Midbrain (tissue), 1 donor: ENCODE results near the gene MTHFSD.
"Not testable (repeated sequence)": the region's sequence is repeated elsewhere in the genome, so short reads cannot be mapped to it uniquely, and the experiment has no call there.

Source experiments
- DNase-seq: peaks from one replicate; lab custom pipeline; 2025; lab: John Stamatoyannopoulos, UW

Gene MTHFSD

GRCh38 chr16:86554917-86555703 is at the start of gene MTHFSD:
Gene MTHFSD, minus strand, starts transcription at chr16:86555235. Its CDS starts 51 bp downstream, at chr16:86555184.
- DNase-seq: peak; percentile 93

DNA sequence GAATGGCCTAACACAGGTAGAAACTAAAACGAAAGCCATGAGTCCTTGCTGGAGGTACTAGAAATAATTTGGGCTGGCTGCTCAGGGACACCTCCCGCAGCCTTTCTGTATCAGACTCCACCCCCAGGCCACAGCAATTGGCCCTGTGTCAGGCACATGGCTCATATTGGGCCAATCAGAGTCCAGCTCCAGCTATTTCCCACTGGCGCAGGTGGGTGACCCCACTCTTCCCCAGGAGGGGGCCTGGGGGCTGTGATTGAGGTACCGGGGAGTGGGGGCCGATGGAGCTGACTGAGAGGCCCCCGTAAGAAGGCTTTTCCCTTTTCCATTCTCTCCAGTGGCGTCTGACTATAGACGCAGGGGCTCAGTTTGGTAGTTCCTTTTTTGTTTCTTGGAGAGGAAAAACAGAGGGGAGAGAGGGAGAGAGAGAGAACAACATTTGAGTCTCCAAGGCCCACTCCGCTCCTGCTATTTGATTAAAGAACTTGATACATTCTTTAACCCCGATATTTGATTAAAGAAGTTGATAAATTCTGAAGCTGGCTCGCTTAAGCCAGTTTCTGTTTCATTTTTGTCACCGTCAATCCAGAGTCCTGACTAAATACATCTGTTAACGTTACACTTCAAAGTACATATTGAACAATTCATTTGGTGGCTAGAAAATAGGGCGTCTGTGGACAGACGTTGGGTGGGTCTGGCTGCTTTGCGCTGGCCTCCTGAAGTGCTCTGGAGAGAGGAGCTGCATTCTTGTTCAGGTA is 49.6 kb upstream of the MTHFSD start:
- DNase-seq: no peak

DNA sequence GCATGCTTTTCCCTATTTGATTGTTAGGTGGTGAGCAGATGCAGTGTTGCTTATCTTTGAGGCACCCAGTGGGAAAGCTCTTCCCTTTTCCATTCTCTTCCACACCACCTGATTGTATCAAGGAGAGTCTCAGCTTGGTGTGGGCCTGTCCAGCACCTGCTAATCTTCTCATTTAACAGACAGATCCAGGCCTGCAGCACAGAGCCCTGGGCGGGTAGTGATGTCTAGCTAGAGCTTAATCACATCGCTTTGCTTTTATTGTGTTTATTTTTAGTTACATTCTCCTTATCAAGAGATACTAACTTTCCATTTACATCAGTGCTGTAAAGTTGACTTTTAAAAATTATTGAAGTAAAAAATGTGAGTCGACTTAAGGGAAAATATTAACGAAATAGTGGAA is 47.5 kb upstream of the MTHFSD start:
- DNase-seq: no peak

GRCh38 chr16:86601356-86601755 is 46.3 kb upstream of the MTHFSD start:
- no peak for DNase-seq

DNA sequence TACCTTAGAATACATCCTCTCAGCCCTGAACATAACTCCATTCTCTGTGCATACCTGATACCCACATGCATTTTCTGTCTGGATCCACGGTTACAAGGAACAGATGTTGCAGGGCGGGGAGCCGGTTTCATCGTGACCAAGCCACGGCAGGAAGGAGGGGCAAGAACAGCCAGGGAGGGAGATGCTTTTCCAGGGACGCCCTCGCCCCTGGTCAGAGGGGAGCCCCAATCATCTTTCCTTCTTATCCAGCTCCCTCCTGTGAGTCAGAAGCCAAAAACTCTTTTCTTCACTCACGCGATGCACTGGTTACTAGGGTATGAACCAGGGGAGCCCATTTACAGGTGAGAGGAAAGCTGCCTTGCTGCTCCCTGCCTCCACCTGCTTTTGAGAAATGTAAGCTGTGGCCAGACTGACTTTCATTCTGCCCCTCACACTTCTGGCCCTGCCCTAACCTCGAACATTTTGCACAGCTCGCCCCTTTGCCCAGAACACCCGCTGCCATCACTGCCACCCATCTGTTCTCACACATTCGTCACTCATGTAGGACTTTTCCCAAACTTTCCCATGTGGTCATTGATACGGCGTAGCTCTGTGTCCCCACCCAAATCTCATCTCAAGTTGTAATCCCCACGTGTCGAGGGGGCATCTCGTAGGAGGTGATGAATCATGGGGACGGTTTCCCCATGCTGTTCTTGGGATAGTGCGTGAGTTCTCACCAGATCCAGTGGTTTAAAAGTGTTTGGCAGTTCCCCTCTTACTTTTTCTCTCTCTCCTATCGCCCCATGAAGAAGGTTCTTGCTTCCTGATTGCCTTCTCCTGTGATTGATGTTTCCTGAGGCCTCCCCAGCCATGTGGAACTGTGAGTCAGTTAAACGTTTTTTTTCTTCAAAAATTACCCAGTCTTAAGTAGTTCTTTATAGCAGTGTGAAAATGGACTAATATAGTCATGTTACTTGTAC is 43.9 kb upstream of the MTHFSD start:
- DNase-seq: no peak

GRCh38 chr16:86597880-86598606 is 43.0 kb upstream of the MTHFSD start:
- DNase-seq: no peak

DNA sequence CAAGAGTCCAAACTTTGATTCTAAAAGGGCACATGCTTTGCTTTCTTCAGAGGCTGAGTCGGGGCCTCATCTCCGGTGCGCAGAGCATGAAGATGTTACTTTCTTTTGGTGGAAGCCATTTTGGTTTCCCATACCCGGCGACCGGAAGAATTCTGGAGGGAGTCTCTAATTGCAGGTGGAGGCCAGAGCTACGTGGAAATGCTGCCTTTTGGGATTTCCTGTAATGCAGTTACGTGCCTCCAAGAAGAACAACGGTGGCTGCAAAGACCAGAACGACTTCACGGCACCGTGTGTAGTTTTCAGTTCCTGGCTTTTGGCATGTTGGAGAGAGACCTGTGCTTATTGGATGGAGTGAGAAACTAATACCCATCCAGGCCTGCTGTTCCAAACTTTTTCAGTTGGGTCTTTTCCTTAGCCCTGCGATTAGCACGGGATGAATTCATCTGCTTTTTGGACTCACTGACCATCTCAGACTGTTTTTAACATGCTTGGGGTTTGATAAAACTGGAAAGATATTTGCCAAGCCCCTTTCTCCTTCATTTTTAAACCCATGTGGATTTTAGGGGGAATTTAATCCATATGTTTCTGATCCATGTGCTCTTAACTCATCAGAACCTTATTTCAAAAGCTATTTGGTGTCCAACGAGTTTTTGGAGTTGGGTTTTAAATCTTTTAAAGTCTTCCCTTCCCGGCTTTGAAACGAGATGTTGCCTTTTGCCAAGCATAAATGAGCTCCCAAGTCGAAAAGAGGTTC is 42.3 kb upstream of the MTHFSD start:
- no peak for DNase-seq

- no peak for DNase-seq
These were observed 41.1 kb upstream of the MTHFSD start for GRCh38 chr16:86595983-86596605.

DNA sequence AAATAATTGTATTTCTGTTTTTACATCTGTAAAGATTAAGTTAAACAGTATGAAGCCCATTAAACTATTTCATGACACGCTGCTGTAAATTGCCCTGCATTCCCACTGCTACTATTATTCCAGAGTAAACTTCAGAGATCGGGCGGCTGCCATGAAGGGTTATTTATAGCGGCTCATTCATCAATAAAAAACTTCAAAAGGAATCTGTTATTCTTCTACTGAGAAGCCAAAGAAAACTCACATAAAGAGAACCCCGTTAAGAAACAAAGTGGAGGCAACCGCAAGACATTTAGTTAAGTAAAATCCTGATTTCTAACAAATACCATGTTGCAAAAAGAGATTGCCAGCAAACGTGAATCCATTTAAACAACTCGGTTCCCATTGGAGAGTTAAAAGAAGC is 39.7 kb upstream of the MTHFSD start:
- DNase-seq: no peak

DNA sequence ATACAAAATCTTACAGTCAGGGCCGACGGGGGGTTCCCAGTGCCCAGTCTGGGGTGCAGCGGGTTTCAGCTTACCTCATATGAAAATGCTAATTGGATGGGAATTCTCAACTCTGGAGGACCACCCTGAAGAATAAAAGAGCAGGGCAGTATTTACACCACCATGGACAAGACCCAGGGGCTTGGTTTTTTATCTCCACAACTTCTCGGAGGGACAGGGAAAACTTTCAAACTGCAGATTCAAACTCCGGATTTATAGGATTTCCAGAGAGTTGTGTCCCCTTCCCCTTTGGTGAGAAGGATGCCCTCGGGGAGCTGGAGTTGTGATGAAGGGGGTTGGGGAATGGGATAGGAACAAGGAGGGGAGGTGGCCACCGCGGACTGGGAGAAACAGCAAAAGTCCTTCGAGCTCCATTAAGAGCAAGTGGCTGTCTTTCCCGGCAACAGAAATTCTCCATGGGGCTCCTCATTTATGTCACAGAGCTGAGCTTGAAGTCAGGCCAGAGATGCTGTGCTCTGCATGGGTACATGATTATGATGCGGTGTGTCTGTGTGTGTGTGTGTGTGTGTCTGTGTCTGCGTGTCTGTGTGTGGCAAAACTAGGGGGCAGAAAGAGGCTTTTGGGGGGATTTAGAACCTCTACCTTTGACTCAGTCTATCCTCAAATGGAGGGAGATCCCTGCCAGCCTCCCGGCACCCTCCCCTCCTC is 39.0 kb upstream of the MTHFSD start:
- no peak for DNase-seq

DNA sequence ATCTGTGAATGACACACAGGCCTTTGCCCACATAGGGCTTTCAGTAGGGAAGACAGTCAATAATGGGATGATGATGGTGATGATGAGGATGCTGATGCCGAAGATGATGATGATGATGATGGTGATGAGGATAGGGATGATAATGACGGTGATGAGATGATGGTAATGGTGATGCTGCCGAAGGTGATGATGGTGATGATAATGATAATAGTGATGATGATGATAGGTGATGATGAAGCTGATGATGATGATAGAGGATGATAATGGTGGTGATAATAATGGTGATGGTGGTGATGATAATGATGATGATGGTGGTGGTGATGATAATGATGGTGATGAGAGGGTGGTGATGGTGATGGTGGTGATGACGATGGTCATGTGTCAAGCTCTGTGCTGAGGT is 36.2 kb upstream of the MTHFSD start:
- DNase-seq: no peak

GRCh38 chr16:86590501-86591144 is 35.6 kb upstream of the MTHFSD start:
- no peak for DNase-seq

DNA sequence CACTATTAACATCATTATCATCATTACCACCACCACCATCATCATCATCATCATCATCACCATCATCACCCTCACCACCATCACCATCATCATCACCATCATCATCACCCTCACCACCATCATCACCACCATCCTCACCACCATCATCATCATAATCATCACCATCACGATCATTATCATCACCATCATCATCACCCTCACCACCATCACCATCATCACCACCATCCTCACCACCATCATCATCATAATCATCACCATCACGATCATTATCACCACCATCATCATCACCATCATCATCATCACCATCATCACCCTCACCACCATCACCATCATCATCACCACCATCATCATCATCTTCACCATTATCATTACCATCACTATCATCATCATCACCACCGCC is 32.9 kb upstream of the MTHFSD start:
- not testable (repeated sequence) for DNase-seq

GRCh38 chr16:86587487-86587886 is 32.5 kb upstream of the MTHFSD start:
- DNase-seq: no peak

DNA sequence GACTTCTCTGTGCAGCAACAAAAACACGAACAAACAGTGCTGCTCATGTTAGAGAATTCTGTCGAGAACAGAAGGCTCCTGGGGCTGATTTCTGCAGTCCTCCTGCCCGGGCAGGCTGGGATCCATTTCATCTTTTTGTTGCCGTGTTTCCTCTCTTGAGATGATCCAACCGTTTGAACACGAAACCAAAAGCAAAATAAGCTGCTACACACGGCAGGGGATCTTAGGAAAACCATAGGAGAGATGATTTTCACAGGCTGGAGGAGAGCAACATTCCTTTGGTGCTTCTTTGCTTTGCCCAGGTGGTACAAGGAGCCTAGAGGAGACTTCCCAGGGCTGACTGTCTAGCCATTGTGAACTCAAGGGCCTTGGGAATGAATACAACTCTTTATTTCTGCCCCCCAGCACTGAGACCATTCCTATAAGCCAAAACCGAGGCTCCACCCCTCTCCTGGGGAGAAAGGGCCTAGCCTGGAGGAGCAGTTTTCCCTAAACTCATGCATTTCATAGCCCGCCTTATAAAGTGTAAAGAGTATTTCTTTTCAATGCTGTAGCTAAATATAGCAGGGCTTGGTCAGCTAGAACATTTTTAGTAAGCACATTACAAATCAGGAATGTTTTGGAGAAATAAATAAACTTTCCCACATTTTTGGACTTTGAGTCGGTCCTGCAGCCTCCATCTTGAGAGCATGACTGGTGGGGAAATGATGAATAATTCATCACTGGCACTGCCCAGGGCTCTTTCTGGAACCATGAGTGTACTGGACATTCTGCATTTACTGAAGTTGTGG is 31.0 kb upstream of the MTHFSD start:
- no peak for DNase-seq

- no peak for DNase-seq
These were observed 30.0 kb upstream of the MTHFSD start for GRCh38 chr16:86584726-86585721.

- no peak for DNase-seq
These were observed 29.1 kb upstream of the MTHFSD start for GRCh38 chr16:86584071-86584685.
